GM23338 (cell line): Measurements from ENCODE around the gene SSH2. TPM values are rescaled to one million over a fixed set of nuclear protein-coding genes. Genes with fewer than 3 reads are reported as not detected.

ENCODE experiments used
- ATAC-seq: fragments of 200-7000 bp; cut with Tn5 transposase; 3 replicates; pipeline ENCODE4 v1.9.1; 2020
- DNase-seq: peaks from one replicate; pipeline ENCODE4 v3.0.0-alpha.2; 2015; ENCODE audit warnings: low spot score
- H2AFZ ChIP-seq: fragments of 200-600 bp; sonication (generic); 2 replicates; pipeline ENCODE4 v1.8.0; 2016; ENCODE audit warnings: antibody characterized with exemption, mild to moderate bottlenecking, moderate library complexity
- H3F3A ChIP-seq: fragments of 200-600 bp; sonication (generic); replicated peaks from 2 replicates; pipeline ENCODE4 v1.8.0; 2017; ENCODE audit warnings: antibody characterized with exemption, mixed run types, low read depth
- H3K27ac ChIP-seq: fragments of 200-600 bp; sonication (generic); 2 replicates; pipeline ENCODE4 v1.6.1; 2016; ENCODE audit warnings: low read depth
- H3K27me3 ChIP-seq: fragments of 200-600 bp; sonication (generic); 2 replicates; pipeline ENCODE4 v1.8.0; 2016; ENCODE audit warnings: mild to moderate bottlenecking, mixed run types, moderate library complexity; ENCODE audit not compliant: insufficient read depth
- H3K36me3 ChIP-seq: fragments of 200-600 bp; sonication (generic); 2 replicates; pipeline ENCODE4 v1.8.0; 2016; ENCODE audit warnings: mild to moderate bottlenecking; ENCODE audit not compliant: insufficient read depth
- H3K4me1 ChIP-seq: fragments of 200-600 bp; sonication (generic); 2 replicates; pipeline ENCODE4 v1.8.0; 2016; ENCODE audit warnings: mild to moderate bottlenecking, moderate library complexity; ENCODE audit not compliant: insufficient read depth
- H3K4me2 ChIP-seq: fragments of 200-600 bp; sonication (generic); 2 replicates; pipeline ENCODE4 v1.7.1; 2017; ENCODE audit warnings: mixed run types
- H3K4me3 ChIP-seq: fragments of 200-600 bp; sonication (generic); 2 replicates; pipeline ENCODE4 v1.6.1; 2016; ENCODE audit warnings: mixed run types
- H3K79me2 ChIP-seq: fragments of 200-600 bp; sonication (generic); replicated peaks from 2 replicates; pipeline ENCODE4 v1.8.0; 2017; ENCODE audit warnings: mild to moderate bottlenecking; ENCODE audit not compliant: insufficient read depth
- H3K9me2 ChIP-seq: fragments of 200-600 bp; sonication (generic); 2 replicates; pipeline ENCODE4 v1.8.0; 2017; ENCODE audit not compliant: insufficient read depth
- H4K20me1 ChIP-seq: fragments of 200-600 bp; sonication (generic); replicated peaks from 2 replicates; pipeline ENCODE4 v1.8.0; 2017; ENCODE audit warnings: mild to moderate bottlenecking; ENCODE audit not compliant: insufficient read depth
- H3K27ac Mint-ChIP-seq: 2 replicates; pipeline ENCODE4 v1.8.0; 2020; ENCODE audit warnings: inconsistent platforms, mild to moderate bottlenecking, moderate library complexity, mixed read lengths
- H3K27me3 Mint-ChIP-seq: 3 replicates; pipeline ENCODE4 v1.8.0; 2022; ENCODE audit warnings: low read depth, mild to moderate bottlenecking, moderate library complexity, mixed read lengths, inconsistent platforms; ENCODE audit not compliant: insufficient read depth, poor library complexity
- H3K36me3 Mint-ChIP-seq: 3 replicates; pipeline ENCODE4 v1.8.0; 2021; ENCODE audit warnings: low read depth, mild to moderate bottlenecking, inconsistent platforms, moderate library complexity, mixed read lengths
- H3K4me1 Mint-ChIP-seq: 3 replicates; pipeline ENCODE4 v1.8.0; 2020; ENCODE audit warnings: mild to moderate bottlenecking, inconsistent platforms, mixed read lengths
- H3K4me3 Mint-ChIP-seq: 3 replicates; pipeline ENCODE4 v1.8.0; 2021; ENCODE audit warnings: moderate library complexity, mild to moderate bottlenecking, inconsistent platforms, mixed read lengths
- H3K9me3 Mint-ChIP-seq: 3 replicates; pipeline ENCODE4 v1.8.0; 2020; ENCODE audit warnings: moderate library complexity, mild to moderate bottlenecking, inconsistent platforms, mixed read lengths
- CREB1 ChIP-seq: fragments of 250-450 bp; sonication (Bioruptor Pico); IDR thresholded peaks from 2 replicates; pipeline ENCODE4 v1.5.0; 2020; ENCODE audit warnings: low read depth, mild to moderate bottlenecking, moderate library complexity
- EZH2 ChIP-seq: fragments of 200-600 bp; sonication (generic); IDR thresholded peaks from one replicate; pipeline ENCODE4 v1.8.0; 2017; ENCODE audit warnings: antibody characterized with exemption, mild to moderate bottlenecking, low read depth; ENCODE audit not compliant: unreplicated experiment
- EZH2phosphoT487 ChIP-seq: fragments of 200-600 bp; sonication (generic); IDR thresholded peaks from one replicate; pipeline ENCODE4 v1.8.1; 2018; ENCODE audit warnings: antibody characterized with exemption; ENCODE audit not compliant: unreplicated experiment
- NANOG ChIP-seq: IDR thresholded peaks from 2 replicates; pipeline ENCODE4 v1.6.1; 2016; ENCODE audit warnings: antibody characterized with exemption, borderline replicate concordance
- REST ChIP-seq: IDR thresholded peaks from one replicate; pipeline ENCODE4 v1.6.1; 2018; ENCODE audit warnings: antibody characterized with exemption; ENCODE audit not compliant: unreplicated experiment
- ZNF462 ChIP-seq: fragments of 250-450 bp; sonication (Bioruptor Pico); IDR thresholded peaks from 2 replicates; pipeline ENCODE4 v1.5.0; 2020; ENCODE audit warnings: mild to moderate bottlenecking, moderate library complexity
- polyA plus RNA-seq: library from polyadenylated mRNA; unstranded; fragments of >200 nt; fragmentation: Nextera tagmentation; extraction: Ambion mirVana; gene quantifications from 2 replicates; pipeline ENCODE4 v1.2.1, GENCODE V29; 2016
- total RNA-seq: library from RNA; depleted of rRNA; stranded (reverse); fragments of >200 nt; shearing (Covaris generic); gene quantifications from 2 replicates; pipeline ENCODE4 v1.2.3, GENCODE V29; 2014
- TF ChIP-seq, protein P1 (sequence below), 2 experiments: fragments of 200-600 bp in 1 of 2; sonication (generic) in 1 of 2; conservative IDR thresholded peaks; 2 replicates each; pipeline versions ENCODE4 v1.5.1 to v1.6.1; 2016 to 2017; ENCODE audit warnings: antibody characterized with exemption in 2 of 2, low read depth in 2 of 2, mild to moderate bottlenecking in 2 of 2, moderate library complexity in 1 of 2

The SSH2 gene
- total and polyA plus RNA-seq, 2 experiments from 2014 or later: 9.9 to 12.1 TPM

DNA sequence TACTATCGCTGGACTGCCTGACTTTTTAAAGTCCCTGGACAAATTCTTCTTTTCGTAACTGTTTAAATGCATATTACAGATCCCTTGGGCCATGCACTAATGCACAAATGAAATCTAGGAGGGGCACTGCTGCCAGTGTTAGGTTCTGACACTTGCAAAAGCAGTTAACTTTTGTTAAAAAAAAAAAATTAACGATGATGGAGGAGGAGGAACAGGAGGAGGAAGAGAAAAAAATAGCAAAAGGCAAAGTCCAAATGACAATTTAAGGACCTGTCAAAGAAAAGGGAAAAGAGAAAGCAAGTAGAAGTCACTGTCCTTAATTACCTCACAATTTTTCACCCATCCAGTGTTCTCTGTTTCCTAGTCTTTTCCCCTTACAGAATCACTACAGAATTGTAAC, 209.5 kb downstream of the SSH2 start:
- no peak overlapping the region for H3K27ac Mint-ChIP-seq
- no peak overlapping the region for H3K4me3 Mint-ChIP-seq
- no peaks in the 10 kb centered on the region for H3K36me3 ChIP-seq
- ATAC-seq (no peak), DNase-seq (no peak)
- H4K20me1 ChIP-seq: no peaks in the 10 kb centered on the region
- no peak overlapping the region for H2AFZ ChIP-seq
- H3K27ac ChIP-seq: no peak overlapping the region
- no peak for TF ChIP-seq EZH2
- no peak for TF ChIP-seq EZH2phosphoT487
- no peak for TF ChIP-seq NANOG
- TF ChIP-seq, protein P1, sequence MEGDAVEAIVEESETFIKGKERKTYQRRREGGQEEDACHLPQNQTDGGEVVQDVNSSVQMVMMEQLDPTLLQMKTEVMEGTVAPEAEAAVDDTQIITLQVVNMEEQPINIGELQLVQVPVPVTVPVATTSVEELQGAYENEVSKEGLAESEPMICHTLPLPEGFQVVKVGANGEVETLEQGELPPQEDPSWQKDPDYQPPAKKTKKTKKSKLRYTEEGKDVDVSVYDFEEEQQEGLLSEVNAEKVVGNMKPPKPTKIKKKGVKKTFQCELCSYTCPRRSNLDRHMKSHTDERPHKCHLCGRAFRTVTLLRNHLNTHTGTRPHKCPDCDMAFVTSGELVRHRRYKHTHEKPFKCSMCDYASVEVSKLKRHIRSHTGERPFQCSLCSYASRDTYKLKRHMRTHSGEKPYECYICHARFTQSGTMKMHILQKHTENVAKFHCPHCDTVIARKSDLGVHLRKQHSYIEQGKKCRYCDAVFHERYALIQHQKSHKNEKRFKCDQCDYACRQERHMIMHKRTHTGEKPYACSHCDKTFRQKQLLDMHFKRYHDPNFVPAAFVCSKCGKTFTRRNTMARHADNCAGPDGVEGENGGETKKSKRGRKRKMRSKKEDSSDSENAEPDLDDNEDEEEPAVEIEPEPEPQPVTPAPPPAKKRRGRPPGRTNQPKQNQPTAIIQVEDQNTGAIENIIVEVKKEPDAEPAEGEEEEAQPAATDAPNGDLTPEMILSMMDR (conservative IDR thresholded peaks at IDR 0.05; ENCODE audit: low read depth in 2 of 2): no peak
- TF ChIP-seq CREB1 (CRISPR knock-in tag): no peak
- no peak for TF ChIP-seq REST
- TF ChIP-seq ZNF462 (CRISPR knock-in tag): no peak
- no peaks in the 10 kb centered on the region for H3K9me2 ChIP-seq
- no peaks in the 10 kb centered on the region for H3F3A ChIP-seq
- H3K4me3 ChIP-seq: no peak overlapping the region
- H3K9me3 Mint-ChIP-seq: no peaks in the 10 kb centered on the region
- H3K4me2 ChIP-seq: no peak overlapping the region
- H3K4me1 Mint-ChIP-seq: peaks cover 33% of the 10 kb centered on the region
- no peaks in the 10 kb centered on the region for H3K79me2 ChIP-seq
- H3K27me3 ChIP-seq: no peaks in the 10 kb centered on the region
- H3K4me1 ChIP-seq: peaks cover 11% of the 10 kb centered on the region; the same call in 1 of the 2 replicates
- no peaks in the 10 kb centered on the region for H3K36me3 Mint-ChIP-seq
- H3K27me3 Mint-ChIP-seq: peaks cover 3% of the 10 kb centered on the region
